ENCODE measurements around the gene MSRB3. TPM values are rescaled to one million over a fixed set of nuclear protein-coding genes. Genes with fewer than 3 reads are reported as not detected.

Gene MSRB3
- total and polyA plus RNA-seq, 2 of the 8 experiments (the other 6 are each of a cell fraction or from before 2014, with no cell fraction given): 0.32 to 1.2 TPM

DNA sequence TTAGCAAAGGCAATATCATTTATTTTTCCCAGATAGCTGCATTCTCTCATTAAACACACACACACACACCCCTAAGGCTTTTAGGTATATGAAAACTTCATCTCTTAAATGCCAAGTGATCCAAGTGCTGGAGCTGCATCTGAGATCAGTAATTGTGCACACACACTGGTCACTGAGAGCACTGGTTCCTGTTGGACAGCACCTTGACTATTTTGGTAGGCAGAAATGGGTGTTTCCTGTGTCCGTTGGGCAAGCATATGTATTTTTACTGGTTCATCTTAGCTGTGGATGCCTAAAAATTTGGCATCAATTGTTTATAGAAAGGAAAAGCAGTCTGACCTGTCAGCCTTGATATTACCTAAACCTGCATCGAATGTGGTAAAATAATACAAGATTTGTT, 182.5 kb downstream of the MSRB3 start (continued):
- TF ChIP-seq, protein P1, sequence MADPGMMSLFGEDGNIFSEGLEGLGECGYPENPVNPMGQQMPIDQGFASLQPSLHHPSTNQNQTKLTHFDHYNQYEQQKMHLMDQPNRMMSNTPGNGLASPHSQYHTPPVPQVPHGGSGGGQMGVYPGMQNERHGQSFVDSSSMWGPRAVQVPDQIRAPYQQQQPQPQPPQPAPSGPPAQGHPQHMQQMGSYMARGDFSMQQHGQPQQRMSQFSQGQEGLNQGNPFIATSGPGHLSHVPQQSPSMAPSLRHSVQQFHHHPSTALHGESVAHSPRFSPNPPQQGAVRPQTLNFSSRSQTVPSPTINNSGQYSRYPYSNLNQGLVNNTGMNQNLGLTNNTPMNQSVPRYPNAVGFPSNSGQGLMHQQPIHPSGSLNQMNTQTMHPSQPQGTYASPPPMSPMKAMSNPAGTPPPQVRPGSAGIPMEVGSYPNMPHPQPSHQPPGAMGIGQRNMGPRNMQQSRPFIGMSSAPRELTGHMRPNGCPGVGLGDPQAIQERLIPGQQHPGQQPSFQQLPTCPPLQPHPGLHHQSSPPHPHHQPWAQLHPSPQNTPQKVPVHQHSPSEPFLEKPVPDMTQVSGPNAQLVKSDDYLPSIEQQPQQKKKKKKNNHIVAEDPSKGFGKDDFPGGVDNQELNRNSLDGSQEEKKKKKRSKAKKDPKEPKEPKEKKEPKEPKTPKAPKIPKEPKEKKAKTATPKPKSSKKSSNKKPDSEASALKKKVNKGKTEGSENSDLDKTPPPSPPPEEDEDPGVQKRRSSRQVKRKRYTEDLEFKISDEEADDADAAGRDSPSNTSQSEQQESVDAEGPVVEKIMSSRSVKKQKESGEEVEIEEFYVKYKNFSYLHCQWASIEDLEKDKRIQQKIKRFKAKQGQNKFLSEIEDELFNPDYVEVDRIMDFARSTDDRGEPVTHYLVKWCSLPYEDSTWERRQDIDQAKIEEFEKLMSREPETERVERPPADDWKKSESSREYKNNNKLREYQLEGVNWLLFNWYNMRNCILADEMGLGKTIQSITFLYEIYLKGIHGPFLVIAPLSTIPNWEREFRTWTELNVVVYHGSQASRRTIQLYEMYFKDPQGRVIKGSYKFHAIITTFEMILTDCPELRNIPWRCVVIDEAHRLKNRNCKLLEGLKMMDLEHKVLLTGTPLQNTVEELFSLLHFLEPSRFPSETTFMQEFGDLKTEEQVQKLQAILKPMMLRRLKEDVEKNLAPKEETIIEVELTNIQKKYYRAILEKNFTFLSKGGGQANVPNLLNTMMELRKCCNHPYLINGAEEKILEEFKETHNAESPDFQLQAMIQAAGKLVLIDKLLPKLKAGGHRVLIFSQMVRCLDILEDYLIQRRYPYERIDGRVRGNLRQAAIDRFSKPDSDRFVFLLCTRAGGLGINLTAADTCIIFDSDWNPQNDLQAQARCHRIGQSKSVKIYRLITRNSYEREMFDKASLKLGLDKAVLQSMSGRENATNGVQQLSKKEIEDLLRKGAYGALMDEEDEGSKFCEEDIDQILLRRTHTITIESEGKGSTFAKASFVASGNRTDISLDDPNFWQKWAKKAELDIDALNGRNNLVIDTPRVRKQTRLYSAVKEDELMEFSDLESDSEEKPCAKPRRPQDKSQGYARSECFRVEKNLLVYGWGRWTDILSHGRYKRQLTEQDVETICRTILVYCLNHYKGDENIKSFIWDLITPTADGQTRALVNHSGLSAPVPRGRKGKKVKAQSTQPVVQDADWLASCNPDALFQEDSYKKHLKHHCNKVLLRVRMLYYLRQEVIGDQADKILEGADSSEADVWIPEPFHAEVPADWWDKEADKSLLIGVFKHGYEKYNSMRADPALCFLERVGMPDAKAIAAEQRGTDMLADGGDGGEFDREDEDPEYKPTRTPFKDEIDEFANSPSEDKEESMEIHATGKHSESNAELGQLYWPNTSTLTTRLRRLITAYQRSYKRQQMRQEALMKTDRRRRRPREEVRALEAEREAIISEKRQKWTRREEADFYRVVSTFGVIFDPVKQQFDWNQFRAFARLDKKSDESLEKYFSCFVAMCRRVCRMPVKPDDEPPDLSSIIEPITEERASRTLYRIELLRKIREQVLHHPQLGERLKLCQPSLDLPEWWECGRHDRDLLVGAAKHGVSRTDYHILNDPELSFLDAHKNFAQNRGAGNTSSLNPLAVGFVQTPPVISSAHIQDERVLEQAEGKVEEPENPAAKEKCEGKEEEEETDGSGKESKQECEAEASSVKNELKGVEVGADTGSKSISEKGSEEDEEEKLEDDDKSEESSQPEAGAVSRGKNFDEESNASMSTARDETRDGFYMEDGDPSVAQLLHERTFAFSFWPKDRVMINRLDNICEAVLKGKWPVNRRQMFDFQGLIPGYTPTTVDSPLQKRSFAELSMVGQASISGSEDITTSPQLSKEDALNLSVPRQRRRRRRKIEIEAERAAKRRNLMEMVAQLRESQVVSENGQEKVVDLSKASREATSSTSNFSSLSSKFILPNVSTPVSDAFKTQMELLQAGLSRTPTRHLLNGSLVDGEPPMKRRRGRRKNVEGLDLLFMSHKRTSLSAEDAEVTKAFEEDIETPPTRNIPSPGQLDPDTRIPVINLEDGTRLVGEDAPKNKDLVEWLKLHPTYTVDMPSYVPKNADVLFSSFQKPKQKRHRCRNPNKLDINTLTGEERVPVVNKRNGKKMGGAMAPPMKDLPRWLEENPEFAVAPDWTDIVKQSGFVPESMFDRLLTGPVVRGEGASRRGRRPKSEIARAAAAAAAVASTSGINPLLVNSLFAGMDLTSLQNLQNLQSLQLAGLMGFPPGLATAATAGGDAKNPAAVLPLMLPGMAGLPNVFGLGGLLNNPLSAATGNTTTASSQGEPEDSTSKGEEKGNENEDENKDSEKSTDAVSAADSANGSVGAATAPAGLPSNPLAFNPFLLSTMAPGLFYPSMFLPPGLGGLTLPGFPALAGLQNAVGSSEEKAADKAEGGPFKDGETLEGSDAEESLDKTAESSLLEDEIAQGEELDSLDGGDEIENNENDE (IDR thresholded peaks at IDR 0.05; ENCODE audit: insufficient replicate concordance, low read length): no peak
- TF ChIP-seq, protein P2, sequence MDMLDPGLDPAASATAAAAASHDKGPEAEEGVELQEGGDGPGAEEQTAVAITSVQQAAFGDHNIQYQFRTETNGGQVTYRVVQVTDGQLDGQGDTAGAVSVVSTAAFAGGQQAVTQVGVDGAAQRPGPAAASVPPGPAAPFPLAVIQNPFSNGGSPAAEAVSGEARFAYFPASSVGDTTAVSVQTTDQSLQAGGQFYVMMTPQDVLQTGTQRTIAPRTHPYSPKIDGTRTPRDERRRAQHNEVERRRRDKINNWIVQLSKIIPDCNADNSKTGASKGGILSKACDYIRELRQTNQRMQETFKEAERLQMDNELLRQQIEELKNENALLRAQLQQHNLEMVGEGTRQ (IDR thresholded peaks at IDR 0.05; ENCODE audit: low read length): no peak
- no peak for TF ChIP-seq ASH2L (IDR thresholded peaks at IDR 0.05; ENCODE audit: low read length)
- no peak for TF ChIP-seq CHD1 (IDR thresholded peaks at IDR 0.05; ENCODE audit: low read depth, low read length)
- TF ChIP-seq POLR2AphosphoS5 (IDR thresholded peaks at IDR 0.05; ENCODE audit: low read depth, low read length): no peak
- no peak for TF ChIP-seq CBX8 (IDR thresholded peaks at IDR 0.05; ENCODE audit: borderline replicate concordance, low read depth, low read length)
- no peak for TF ChIP-seq KDM4A (IDR thresholded peaks at IDR 0.05; ENCODE audit: low read depth, low read length, severe bottlenecking)
- no peak for TF ChIP-seq EP300 (IDR thresholded peaks at IDR 0.05; ENCODE audit: borderline replicate concordance in 1 of 2, low read depth in 2 of 2, low read length in 2 of 2)
- no peak for TF ChIP-seq CHD2 (IDR thresholded peaks at IDR 0.05; ENCODE audit: low read length)
- TF ChIP-seq BRCA1 (IDR thresholded peaks at IDR 0.05; ENCODE audit: low read depth, low read length): no peak
- TF ChIP-seq CTBP2 (IDR thresholded peaks at IDR 0.05; ENCODE audit: borderline replicate concordance, insufficient read depth, insufficient read length, low read length): no peak
